HG02870 (cell line): ENCODE results near the gene TTC39C.

ENCODE experiments used
- ATAC-seq: cut with Tn5 transposase; IDR thresholded peaks from one replicate; pipeline ENCODE4 v1.9.1; 2021; ENCODE audit warnings: mild to moderate bottlenecking, moderate library complexity; ENCODE audit not compliant: unreplicated experiment

The TTC39C gene

DNA sequence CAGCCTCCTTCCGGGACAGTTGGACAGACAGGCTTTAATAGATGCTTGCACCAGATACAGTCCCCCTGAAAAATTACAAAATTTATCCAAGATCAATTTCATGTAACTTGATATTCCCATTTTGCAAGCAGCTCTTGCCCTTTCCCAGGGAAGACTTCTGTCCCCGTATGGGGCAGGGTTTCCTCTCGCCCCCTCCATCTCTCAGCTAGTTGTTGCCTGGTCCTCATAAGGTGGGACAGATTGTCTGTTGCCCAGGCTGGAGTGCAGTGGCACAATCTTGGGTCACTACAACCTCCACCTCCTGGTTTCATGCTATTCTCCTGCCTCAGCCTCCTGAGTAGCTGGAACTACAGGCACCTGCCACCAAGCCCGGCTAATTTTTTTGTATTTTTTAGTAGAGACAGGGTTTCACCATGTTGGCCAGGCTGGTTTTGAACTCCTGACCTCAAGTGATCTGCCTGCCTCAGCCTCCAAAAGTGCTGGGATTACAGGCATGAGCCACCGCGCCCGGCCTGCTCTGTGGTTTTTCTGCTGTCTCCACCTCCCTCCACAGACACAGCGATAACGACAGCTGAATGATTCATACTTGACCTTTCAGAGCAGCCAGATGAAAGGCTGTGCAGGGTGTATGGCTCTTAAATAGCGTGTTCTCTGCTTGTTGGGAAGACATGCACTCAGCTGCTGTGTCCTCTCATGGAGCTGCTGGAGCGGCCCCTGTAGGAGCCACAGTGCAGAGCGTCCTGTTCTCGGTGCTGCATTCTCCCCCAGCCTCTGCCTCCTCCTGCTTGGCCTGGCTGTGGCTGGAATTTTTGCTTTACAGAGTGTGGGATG lies 61.4 kb downstream of the TTC39C start:
- ATAC-seq = peak; percentile 94

DNA sequence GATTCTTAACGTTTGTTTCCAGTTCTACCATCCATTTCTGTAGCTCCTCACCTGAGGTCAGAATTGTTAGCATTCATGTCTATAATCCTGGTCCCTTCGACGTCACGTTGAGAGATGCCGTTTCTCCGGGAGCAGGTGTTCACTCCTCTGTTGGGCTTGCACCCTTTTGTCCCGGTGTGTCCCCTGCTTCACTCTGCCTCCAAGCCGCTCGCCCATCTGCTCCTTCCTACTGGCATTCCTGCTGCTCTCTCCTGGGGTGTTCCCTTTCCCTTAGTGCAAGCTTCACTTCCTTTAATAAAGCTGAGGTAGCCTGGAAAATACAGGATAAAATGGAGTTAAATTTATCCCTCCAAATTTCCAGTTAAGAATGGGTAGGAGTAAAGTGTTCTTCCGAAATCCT lies 62.4 kb downstream of the TTC39C start:
- no peak for ATAC-seq

DNA sequence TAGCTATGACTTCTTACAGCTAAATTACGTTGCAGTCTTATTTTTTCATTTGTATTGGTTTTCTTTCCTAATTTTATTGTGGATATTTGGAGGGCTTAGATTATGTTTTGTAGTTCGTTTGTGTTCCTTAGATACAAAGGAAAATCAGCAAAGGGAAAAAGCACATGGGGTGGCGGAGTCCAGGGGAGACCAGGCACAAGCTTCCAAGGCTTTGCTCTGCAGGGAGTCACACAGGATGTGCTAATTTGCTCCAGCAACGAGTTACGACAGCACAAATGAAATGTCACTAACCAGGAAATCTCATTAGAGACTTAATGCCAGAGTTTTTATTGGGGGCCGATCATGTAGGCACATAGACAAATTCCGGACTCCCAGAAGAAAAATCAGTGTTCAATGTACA lies 63.8 kb downstream of the TTC39C start:
- no peak for ATAC-seq

- no peak for ATAC-seq
Observed at GRCh38 chr18:24080861-24081260, 66.3 kb downstream of the TTC39C start.

GRCh38 chr18:24083550-24083949 lies 69.0 kb downstream of the TTC39C start:
- no peak for ATAC-seq

DNA sequence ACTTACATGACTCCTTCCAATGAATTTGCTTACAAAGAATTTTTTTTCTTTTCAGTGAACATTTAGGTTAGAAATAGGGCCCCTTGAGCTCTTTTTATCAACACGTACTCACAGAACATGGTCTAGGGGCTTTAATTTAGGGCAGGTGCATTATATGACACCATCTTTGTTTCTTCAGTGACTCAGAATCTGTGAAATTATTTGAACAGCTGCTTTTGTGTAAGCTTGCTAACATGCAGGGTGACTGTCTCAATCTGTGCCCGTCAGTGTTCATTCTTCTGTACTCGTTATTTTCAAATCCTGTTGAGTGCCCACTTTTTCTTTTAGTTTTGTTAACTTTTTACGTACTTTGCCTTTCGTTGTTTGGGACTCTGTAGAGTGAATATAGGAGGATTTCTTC lies 71.5 kb downstream of the TTC39C start:
- no peak for ATAC-seq

DNA sequence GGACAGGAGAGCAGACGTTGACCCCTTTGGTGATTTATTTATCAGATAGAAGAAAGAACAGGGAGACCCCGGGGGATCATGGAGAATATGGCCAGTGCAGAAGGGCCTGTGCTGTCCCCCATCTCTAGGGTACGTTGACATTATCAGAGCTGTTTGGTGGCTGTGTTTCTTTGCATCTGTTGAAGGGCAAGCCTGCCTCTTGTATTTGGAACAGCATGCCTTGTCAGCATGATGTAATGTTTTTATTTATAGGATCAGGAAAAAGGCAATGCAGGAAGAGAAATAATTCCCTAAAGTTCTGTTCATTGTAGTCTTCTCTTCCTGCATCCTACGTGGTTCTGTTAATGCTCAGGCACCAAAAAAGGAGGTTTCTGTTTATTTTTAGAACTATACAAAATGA lies 74.5 kb downstream of the TTC39C start:
- ATAC-seq = no peak

GRCh38 chr18:24089515-24090337 lies 75.2 kb downstream of the TTC39C start:
- ATAC-seq = no peak

DNA sequence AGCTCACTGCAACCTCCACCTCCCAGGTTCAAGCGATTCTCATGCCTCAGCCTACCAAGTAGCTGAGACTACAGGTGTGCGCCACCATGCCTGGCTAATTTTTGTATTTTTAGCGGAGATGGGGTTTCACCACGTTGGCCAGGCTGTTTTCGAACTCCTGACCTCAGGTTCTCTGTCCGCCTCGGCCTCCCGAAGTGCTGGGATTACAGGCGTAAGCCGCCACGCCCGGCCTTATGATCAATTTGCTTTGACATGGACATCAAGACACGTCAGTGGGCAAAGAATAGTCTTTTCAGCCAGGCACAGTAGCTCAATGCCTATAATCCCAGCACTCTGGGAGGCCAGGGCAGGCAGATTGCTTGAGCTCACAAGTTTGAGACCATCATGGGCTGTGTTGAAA lies 76.3 kb downstream of the TTC39C start:
- no peak for ATAC-seq

GRCh38 chr18:24094561-24094960 lies 80.0 kb downstream of the TTC39C start:
- ATAC-seq = no peak

GRCh38 chr18:24095976-24096375 lies 81.4 kb downstream of the TTC39C start:
- ATAC-seq = no peak

- no peak for ATAC-seq
Observed at GRCh38 chr18:24103320-24104021, 88.9 kb downstream of the TTC39C start.

- no peak for ATAC-seq
Observed at GRCh38 chr18:24104486-24104885, 89.9 kb downstream of the TTC39C start.

- ATAC-seq = no peak
Observed at GRCh38 chr18:24108641-24109040, 94.1 kb downstream of the TTC39C start.

DNA sequence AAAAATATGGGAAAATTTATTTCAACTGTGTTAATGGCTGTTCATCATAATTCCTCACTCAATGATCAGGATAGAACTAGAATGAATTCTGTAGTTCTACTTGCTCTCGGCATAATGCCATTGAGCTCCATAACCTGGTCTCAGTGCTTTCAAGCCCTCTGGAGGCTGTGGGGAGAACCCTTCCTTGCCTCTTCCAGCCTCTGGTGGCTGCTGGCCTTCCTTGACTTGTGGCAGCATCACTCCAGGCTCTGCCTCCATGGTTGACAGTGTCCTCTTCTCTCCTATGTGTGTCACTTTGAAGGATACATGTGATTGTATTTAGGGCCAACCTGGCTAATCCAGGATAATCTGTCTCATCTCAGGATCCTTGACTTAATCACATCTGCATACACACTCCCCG lies 97.4 kb downstream of the TTC39C start:
- ATAC-seq = no peak

- ATAC-seq = no peak
Observed at GRCh38 chr18:24112464-24112863, 97.9 kb downstream of the TTC39C start.

DNA sequence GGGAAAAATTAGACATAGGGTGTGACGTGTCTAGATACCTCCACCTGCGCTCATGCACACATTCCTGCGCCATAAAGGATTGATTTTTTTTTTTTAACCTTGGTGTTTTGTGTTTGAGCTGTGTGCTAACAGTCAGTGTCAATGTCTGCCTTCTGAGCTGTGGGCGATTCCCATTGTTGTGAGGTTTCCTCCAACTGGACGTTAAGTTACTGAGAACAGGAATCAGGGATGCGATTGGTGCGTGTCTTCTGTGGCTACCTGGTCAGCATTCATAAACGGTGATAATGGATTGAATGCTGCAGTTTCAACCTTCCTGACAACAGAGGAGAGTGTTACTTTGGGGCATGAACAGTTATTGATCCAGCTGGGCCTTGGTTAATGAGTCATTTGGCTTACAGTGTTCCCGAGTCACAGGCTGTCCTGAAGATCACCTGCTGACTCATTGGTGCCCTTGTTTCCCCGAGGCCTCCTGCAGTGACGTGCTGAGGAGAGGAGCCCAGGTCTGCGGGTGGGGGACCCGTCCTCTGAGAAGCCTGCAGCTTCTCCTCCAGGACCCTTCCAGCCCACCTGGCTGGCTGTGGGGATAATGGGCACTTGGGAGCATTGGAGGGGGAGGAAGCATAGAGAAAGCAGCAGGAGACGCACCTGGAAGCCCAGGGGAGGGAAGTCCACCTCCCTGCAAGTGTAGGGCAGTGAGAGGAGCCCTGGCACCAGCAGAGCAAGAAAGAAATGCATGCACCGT lies 98.5 kb downstream of the TTC39C start:
- no peak for ATAC-seq

DNA sequence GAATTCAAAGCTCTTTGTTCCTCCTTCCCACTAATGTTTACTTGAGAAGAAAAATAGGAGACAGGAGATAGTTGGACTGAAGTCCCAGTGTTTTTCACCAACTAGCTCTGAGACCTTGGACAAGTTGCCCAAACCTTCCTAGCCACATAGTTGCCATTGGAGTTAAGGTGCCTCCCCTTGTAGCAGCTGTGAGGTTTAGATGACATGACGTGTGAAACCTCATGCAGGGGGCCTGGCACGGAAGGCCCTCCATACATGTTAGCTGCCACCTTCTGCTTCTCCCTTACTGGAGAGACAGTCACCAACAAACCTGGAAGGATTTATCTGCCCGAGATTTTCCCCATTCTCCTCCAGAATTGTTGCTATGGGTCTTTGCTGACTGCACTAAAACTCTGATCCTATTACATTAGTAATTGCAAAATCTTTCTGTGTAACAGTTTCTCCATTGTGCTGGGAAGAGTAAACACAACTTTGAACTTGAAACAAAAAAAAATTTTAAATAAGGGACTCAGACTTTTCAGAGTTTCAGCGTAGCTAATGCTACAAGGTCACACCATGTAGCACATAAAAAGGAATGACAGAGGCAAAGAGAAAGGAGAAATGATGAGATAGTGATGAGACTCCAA lies 100.5 kb downstream of the TTC39C start:
- ATAC-seq = no peak

- ATAC-seq = no peak
Observed at GRCh38 chr18:24115628-24116027, 101.1 kb downstream of the TTC39C start.
